Choroid plexus epithelial cell (primary cell): ENCODE data around the gene ZNF202.

Experiments
- DNase-seq: peaks from one replicate; pipeline ENCODE4 v3.0.0-alpha.2; 2010; ENCODE audit warnings: low read depth
- H3K4me3 ChIP-seq: 2 replicates; pipeline ENCODE4 v1.5.1; 2011; ENCODE audit warnings: low read depth, mild to moderate bottlenecking, control low read depth, low read length, moderate library complexity
- CTCF ChIP-seq: conservative IDR thresholded peaks from 2 replicates; pipeline ENCODE4 v1.5.1; 2011; ENCODE audit warnings: low read depth, mild to moderate bottlenecking, control low read depth, inconsistent platforms, low read length, moderate library complexity

Gene ZNF202

GRCh38 chr11:123692961-123693360, 48.5 kb downstream of the ZNF202 start:
- no peak for DNase-seq
- H3K4me3 ChIP-seq, result no peak overlapping the region
- no peak for TF ChIP-seq CTCF

- TF ChIP-seq CTCF, result no peak
- H3K4me3 ChIP-seq, result no peak overlapping the region
- DNase-seq, result peak; percentile 20
These were observed 51.0 kb downstream of the ZNF202 start for GRCh38 chr11:123690485-123690884.

- DNase-seq, result no peak
- no peak for TF ChIP-seq CTCF
- H3K4me3 ChIP-seq, result no peak overlapping the region
These were observed 56.9 kb downstream of the ZNF202 start for GRCh38 chr11:123684601-123685000.

GRCh38 chr11:123683428-123684170, 57.9 kb downstream of the ZNF202 start:
- no peak overlapping the region for H3K4me3 ChIP-seq
- DNase-seq, result no peak
- TF ChIP-seq CTCF, result no peak

- no peak for DNase-seq
- no peak for TF ChIP-seq CTCF
- no peak overlapping the region for H3K4me3 ChIP-seq
These were observed 58.6 kb downstream of the ZNF202 start for GRCh38 chr11:123682696-123683410.

GRCh38 chr11:123681030-123681429, 60.4 kb downstream of the ZNF202 start:
- no peak overlapping the region for H3K4me3 ChIP-seq
- no peak for TF ChIP-seq CTCF
- no peak for DNase-seq
